Breast epithelium (tissue), 3 donors: ENCODE data around the gene GOLGA8B.

Source experiments
- POLR2A ChIP-seq: fragments of 450-650 bp; IDR thresholded peaks from one replicate; pipeline ENCODE4 v1.6.1; 2016; ENCODE audit warnings: antibody characterized with exemption, mild to moderate bottlenecking, moderate library complexity
- TF ChIP-seq, protein P1 (sequence below), 3 donors: fragments of 450-650 bp; IDR thresholded peaks; one replicate each; pipeline ENCODE4 v1.5.1; 2016 to 2017; ENCODE audit warnings: antibody characterized with exemption in 3 of 3, mild to moderate bottlenecking in 3 of 3, moderate library complexity in 3 of 3

DNA sequence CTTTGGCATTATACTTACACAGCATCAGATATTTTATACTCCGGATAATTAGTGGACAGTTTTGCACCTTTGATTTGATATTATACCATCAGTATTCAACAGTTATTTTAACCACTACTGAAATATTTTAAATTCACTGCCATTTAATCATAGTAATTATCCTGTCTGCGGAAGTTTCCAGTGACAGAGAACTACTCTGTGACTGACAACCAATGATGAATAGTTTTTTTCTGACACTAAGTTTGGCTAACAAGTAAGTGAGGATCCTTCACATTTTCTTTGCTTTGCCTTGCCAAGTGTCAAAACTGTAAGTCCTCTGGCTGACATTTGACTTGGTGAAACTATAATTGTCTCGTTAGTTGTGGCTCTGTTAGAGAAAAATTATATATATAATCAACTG lies 30.5 kb upstream of the GOLGA8B start:
- TF ChIP-seq POLR2A = no peak
- TF ChIP-seq, protein P1, sequence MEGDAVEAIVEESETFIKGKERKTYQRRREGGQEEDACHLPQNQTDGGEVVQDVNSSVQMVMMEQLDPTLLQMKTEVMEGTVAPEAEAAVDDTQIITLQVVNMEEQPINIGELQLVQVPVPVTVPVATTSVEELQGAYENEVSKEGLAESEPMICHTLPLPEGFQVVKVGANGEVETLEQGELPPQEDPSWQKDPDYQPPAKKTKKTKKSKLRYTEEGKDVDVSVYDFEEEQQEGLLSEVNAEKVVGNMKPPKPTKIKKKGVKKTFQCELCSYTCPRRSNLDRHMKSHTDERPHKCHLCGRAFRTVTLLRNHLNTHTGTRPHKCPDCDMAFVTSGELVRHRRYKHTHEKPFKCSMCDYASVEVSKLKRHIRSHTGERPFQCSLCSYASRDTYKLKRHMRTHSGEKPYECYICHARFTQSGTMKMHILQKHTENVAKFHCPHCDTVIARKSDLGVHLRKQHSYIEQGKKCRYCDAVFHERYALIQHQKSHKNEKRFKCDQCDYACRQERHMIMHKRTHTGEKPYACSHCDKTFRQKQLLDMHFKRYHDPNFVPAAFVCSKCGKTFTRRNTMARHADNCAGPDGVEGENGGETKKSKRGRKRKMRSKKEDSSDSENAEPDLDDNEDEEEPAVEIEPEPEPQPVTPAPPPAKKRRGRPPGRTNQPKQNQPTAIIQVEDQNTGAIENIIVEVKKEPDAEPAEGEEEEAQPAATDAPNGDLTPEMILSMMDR (IDR thresholded peaks at IDR 0.05) = no peak
